ENCODE results near the gene ZNF581.
A peak's percentile ranks its signal among the peaks of the same experiment; 100 is the strongest.

ZNF581 gene

DNA sequence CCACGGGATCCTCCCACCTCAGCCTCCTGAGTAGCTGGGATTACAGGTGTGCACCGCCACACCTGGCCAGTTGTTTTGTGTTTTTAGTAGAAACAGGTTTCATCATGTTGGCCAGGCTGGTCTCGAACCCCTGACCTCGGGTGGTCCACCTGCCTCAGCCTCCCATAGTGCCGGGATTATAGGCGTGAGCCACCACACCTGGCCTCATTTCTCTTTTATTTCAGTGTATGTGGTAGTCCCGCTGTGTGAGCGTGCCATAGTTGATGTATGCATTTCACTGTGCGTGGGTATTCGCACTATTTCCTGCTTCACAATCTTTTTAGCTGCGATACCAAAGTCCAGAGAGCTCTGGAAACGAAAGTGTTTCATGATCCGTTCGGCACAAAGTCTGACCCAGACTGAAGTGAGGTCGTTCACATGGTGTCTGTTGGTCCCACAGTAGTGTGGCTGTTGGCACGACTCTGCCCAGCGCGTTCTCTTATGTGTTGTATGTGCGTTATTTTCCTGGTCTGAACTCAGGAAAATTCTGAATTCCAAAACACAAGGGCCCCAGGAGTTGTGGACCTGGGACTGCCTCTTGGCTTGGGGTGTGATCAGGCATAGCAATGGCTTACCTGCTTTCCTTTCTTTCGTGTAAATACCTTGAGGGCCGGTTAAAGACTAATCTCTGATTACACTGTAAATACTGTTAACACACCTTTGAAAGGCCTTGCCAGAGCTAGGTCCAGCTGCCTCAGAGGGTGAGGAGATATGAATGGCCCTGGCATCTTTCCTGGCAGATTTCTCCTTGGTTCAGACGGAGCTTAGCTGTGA is 40.2 kb downstream of the ZNF581 start:
- DNase-seq = no peak

DNA sequence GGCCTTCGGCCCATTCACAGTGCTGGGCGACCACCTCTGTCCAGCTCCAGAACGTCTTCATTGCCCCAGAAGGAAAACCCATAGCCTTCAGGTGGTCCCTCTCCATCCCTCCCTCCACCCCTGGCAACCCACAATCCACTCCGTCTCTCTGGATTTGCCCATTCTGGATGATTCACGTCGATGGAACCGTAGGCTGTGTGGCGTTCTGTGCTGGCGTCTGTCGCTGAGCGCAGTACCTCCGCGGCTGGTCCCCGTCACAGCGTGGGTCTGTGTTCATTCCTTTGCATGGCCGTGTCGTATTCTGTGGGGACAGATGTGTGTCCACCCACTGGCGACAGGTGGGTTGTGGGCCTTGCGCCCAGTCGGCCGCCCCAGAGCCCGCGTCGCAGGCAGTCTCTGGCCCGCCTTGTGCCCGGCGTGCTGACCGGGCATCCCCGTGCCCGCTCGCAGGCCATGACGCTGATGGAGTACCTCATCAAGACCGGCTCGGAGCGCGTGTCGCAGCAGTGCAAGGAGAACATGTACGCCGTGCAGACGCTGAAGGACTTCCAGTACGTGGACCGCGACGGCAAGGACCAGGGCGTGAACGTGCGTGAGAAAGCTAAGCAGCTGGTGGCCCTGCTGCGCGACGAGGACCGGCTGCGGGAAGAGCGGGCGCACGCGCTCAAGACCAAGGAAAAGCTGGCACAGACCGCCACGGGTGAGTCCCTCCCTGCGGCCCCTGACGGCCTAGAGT is 41.7 kb downstream of the ZNF581 start:
- no peak for DNase-seq

DNA sequence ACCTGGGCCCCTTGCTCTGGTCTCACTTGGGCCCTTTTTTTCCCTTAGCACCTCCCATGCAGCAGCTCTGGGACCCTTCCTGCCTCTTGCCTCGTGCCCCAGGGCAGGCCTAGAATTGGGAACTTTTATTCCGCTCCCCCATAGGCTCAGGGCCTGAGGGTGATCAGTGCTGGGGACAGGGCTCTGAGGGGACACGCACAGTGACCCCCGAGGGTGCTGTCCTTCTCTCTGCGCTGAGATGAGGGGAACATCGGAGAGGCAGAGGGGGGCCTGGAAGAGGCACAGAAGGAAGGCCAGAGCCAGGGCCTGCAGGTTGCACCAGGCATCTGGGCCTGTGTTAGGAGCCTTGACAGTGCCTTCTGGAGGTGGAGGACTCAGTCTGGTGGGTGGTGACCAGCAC is 42.3 kb downstream of the ZNF581 start:
- DNase-seq = no peak

DNA sequence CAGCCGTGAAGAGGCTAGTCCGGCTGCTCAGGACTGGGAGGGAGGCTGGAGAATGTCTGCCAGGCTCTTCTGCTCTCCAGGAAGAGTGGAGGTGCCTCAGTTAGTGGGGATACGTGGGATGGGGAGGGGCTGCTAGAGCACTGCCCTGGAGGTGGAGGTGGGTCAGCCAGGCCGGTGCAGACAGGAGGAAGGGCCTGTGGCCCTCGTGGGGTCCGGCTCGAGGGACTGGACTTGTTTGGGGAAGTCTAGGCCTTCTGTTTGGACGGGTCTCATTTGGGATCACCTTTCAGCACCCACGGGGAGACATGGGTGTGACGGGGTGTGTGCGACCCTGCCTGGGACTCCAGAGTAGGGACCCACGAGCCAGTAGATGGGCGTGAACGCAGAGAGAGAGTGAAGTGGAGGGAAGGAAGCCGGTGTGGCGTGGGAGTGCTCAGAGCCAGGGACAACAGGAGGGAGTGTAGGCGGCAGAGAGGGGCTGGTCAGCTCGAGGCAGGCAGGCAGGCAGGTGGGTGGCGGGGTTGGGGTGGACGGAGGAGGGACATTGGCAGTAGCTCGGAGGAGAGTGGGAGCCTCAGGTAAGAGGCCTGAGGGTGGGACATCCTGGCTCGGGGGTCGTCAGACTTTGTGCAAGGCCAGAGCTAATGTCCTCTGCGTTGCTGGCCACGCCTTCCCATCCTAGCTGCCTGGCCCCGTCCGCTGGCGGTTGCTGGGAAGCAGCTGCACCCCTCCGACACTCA is 43.0 kb downstream of the ZNF581 start:
- no peak for DNase-seq

DNA sequence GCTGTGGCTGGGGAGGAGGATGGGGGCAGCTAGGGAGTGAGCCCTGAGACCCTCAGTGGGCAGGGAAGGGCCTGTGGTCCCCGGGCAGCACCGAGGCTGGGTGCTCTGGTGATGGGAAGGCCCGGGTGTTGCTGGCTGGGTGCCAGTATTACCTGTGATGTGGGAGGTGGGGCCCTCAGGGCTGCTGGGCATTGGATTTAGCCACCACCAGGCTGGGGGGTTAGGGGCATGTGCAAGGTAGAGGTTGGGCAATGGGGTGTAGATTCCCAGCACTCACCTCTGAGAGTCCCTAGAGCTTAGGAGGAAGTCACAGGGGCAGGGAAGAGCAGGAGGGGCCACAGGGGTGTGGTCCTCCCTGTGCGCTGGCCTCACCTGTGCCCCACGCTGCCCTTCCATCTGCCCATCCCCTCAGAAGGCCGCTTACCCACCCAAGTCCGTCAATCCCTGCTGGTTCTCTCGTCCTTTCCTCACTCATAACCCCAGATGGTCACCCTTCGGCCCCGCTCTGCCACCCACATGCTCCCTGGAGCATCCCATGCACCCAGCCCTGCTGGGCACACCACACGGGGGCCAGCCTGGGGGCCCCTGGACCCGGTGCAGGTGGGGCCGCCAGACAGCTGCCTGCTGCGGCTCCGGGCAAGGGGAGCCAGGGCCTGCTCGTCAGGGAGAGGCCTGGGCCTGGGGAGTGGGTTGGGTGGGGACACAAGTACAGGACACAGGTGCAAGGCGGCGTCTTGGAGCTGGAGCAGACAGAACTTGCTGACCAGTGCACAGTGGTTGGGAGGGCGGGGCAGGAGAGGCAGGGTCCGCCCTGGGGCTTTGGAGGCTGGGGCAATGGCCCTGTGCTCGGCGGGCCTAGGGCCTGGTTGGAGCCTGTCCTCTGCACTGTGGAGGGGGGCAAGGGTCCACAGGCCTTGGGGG is 44.1 kb downstream of the ZNF581 start:
- no peak for DNase-seq

DNA sequence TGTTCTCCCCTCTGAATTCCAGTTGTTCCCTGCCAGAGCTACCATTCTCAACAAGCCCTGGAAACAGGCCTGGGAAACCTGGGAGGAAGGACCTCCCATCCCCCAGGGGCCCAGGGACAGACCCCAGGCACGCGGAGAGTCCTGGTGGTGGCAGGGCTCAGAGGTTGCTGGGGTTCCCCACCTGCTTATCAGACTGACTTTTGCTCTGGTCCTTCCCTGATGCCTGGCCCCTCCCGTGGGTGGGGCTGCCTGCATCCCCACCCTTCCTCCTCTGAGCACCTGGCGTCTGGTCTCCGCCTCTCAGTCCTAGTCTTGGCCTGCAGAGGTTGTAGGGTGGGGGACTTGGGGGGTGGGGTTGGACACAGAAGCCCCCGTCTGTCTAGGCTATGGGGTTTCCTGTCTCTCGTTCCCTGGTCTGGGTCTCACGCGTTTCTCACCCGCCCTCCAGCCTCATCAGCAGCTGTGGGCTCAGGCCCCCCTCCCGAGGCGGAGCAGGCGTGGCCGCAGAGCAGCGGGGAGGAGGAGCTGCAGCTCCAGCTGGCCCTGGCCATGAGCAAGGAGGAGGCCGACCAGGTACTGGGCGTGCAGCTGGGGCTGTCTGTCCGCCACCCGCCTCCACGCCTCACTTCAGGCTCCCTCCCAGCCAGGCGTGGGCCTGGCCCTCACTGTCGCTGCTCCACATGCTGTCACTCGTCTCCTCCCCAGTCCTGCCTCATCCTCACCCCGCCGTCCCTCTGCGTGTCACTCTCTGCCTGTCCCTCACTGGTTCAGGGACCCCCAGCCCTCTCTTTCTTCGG is 45.2 kb downstream of the ZNF581 start:
- peak; percentile 55 for DNase-seq

DNA sequence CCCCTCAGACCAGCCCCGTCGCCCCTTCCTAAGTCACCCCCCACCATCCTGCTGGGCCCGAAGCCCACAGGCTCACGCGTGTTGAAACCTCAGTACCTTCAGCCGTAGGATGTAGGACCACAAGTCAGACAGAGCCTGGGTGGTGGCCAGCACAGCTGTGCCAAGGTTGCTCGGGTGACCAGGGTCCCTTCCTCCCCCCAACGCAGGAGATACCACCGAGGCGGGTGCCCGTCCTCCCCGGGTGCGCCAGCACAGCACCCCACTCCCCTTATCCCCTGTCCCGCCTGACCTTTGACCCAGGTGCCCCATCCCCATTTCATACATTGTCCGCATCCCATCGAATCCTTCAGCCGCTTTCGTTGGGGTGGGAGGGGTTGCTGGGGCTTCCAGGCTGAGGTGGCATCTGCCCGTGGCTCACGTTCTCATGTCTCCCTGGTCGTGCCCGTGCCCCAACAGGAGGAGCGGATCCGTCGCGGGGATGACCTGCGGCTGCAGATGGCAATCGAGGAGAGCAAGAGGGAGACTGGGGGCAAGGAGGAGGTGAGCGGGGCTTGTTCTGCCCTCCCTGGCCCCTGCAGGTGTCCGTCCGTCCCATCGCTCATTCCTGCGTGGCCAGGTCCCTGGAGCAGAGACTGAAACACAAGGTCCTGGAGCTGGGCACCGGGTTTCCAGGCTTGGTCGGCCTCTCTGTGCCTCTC is 46.1 kb downstream of the ZNF581 start:
- no peak for DNase-seq

DNA sequence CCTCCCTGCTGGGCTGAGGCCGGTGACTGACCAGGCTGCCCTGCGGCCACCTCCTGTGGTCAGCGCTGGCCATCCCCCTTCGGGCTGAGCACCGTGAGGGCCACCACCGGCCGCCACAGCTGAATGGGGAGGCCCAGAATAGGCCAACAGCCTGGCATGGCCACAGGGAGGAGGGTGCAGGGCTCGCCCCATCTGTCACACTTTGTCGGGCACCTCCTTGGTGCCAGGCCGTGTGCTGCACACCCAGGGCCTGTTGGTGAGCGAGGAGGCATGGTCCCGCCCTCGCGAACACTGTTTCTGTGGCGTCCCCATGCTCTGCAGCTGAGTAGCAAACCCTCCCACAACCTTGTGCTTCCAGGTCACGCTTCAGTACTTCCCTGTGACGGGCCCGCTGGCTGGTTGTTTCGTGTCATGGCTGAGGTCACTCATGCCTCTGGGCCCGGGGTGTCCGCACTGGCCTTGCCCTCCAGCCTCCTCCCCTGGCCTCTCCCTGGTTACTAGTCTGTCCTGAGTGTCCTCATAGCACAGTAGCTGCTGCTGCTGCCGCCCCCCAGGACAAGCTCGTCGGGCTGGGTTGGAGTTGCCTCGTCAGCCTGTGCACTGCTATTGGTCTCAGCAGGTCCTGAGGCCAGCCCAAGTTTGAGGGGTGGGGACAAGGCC is 46.8 kb downstream of the ZNF581 start:
- DNase-seq = no peak

DNA sequence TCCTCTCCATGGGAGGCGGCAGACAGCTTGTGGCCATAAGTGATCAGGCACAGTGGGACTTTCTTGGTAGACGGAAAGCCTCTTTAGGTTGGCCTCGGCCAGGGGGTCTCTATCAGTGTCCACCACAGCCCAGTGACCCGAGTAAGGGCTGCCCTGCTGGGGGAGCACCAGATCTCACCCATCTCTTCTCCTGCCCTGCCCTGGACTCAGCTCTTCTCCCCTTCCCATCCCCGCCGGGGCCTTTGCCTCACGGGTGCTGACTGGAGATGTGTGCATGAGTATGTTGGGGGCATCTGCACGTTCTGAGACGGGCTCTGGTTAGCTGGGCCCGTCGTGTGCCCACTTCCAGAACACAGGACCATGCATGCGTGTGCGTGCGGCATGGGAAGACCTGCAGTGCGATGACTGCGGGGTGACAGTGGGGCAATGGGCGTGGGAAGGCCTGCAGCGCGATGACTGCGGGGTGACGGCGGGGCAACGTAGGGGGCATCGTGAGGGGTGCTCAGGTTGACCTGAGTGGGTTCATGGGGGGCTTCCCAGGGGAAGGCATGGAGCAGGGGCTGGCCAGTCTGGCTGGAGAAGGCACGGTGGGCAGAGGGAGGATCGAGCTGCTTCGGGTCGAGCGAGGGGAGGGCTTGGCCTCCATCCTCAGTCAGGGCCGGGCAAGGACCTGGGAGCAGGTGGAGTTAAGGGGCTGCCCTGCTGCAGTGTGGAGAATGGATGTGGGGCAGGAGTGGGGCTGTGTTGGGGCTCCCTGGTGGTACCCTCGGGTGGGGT is 47.5 kb downstream of the ZNF581 start:
- no peak for DNase-seq

DNA sequence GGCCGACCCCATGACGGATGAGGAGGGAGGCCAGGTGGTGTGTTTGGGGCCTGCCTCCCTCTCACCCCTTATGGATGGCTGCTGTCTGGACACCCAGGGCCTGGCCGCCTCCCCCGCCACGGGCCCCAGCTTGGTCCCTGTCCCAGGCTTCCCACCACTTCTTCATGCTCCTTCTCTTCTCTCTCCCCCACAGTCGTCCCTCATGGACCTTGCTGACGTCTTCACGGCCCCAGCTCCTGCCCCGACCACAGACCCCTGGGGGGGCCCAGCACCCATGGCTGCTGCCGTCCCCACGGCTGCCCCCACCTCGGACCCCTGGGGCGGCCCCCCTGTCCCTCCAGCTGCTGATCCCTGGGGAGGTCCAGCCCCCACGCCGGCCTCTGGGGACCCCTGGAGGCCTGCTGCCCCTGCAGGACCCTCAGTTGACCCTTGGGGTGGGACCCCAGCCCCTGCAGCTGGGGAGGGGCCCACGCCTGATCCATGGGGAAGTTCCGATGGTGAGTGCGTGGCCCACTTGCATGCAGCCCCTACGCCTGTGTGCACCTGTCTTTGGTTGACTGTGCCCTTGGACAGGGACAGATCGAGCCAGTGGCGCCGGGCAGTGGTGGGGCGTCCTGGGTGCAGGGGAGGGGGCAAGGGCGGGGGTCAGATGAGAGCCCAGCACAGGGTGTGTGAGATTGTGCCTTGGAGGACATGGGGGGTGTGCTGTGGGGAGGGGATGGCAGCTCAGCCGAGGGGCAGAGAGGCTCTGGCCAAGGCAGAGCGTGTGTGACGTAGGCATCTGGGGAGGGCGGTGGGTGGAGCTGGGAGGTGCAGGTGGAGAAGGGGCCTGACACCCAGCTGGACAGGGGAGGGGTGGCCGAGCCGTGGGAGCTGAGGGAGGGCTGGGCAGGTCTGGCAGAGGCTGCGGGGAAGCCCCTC is 48.4 kb downstream of the ZNF581 start:
- DNase-seq = no peak

DNA sequence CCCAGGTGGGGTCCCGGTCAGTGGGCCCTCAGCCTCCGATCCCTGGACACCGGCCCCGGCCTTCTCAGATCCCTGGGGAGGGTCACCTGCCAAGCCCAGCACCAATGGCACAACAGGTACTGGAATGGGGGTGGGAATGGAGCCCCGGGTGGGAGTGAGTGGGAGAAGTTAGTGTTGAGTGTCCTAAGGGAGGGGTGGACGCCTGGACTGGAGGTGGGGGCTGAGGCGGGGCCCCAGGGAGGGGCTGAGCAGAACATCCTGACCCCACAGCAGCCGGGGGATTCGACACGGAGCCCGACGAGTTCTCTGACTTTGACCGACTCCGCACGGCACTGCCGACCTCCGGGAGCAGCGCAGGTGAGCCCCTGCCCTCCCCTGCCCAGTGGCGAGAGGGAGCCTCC is 49.2 kb downstream of the ZNF581 start:
- DNase-seq = no peak

DNA sequence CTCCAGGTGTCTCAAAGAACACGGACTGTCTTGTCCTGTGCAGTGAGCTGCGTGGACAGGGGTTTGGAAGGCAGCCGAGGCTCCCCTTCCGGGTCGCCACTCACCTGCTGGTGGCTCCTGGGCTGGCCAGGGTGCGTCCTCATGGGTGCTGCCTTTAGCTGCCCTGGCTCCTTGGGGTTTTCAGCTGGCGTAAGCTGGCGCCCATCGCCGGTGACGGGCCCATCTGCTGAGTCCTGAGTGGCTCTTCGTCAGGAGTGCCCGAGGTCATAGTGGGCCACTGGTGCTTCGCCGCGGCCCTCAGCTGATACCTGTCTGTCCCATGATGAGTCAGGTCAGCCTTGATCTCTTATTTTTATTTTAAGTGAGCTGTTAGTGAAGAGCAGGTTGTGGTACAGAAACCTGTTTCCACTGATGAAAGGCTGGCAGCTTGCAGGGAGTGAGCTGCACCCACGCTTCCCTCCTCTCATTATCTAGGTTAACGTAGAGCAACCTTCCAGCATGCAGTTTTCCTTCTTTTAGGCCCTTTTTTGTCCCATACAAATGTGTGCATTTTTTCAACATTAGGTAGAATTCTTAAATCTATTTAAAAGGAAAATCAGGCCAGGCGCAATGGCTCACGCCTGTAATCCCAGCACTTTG is 50.0 kb downstream of the ZNF581 start:
- DNase-seq = no peak

DNA sequence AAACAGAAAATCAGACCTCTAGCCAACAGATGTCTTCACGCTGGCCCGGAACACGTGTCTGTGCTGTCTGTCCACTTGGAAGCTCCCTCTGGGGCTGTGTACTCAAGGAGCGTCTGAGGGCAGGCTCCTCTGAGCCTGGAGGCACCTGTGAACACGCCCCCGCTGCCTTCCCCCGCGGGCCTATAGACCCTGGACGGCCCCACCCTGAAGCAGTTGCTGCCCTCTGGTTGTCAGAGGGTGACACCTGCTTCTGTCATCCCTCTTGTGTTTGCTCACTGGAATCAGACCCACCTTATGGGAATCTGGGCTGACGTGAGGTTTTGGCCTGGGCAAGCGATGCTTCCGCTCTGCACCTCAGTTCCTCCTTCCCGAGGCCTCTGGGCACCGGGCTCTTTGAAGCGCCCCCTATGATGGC is 50.8 kb downstream of the ZNF581 start:
- DNase-seq = no peak

DNA sequence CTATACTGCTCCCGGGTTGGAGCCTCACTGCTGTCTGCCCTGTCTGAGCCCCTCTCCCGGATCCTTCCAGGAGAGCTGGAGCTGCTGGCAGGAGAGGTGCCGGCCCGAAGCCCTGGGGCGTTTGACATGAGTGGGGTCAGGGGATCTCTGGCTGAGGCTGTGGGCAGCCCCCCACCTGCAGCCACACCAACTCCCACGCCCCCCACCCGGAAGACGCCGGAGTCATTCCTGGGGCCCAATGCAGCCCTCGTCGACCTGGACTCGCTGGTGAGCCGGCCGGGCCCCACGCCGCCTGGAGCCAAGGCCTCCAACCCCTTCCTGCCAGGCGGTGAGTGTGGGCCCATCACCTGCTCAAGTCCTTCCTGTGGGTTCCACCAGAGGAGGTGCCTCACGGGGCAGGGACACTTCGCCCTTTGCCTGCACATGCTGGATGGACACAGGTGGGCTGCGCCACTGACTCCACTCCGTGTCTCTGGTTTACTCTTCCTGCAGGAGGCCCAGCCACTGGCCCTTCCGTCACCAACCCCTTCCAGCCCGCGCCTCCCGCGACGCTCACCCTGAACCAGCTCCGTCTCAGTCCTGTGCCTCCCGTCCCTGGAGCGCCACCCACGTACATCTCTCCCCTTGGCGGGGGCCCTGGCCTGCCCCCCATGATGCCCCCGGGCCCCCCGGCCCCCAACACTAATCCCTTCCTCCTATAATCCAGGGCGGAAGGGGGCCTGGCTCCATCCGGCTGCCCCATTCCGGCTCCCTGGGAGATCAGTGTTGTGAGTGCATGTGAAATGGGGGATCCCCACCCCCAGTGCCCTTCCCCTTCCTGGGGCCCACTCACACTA is 51.4 kb downstream of the ZNF581 start:
- no peak for DNase-seq

All from COR-L47 (cell line).